Keratinocyte (primary cell): ENCODE results near the gene TMPRSS13.

ENCODE experiments used
- CTCF ChIP-seq, 3 experiments: IDR thresholded peaks in 1 of 3; conservative IDR thresholded peaks in 1 of 3; optimal IDR thresholded peaks in 1 of 3; 2 replicates in 2 of 3; 3 replicates in 1 of 3; pipeline versions ENCODE3 to v1.5.1; 2011; ENCODE audit warnings: low read length in 3 of 3, mild to moderate bottlenecking in 3 of 3, moderate library complexity in 2 of 3, control low read depth in 1 of 3, inconsistent platforms in 1 of 3; ENCODE audit not compliant: insufficient read depth in 2 of 3; ENCODE audit errors: extremely low read depth in 1 of 3
- EZH2 ChIP-seq: IDR thresholded peaks from one replicate; pipeline ENCODE4 v1.6.1; 2012; ENCODE audit warnings: inconsistent platforms, mild to moderate bottlenecking, low read length, moderate library complexity

DNA sequence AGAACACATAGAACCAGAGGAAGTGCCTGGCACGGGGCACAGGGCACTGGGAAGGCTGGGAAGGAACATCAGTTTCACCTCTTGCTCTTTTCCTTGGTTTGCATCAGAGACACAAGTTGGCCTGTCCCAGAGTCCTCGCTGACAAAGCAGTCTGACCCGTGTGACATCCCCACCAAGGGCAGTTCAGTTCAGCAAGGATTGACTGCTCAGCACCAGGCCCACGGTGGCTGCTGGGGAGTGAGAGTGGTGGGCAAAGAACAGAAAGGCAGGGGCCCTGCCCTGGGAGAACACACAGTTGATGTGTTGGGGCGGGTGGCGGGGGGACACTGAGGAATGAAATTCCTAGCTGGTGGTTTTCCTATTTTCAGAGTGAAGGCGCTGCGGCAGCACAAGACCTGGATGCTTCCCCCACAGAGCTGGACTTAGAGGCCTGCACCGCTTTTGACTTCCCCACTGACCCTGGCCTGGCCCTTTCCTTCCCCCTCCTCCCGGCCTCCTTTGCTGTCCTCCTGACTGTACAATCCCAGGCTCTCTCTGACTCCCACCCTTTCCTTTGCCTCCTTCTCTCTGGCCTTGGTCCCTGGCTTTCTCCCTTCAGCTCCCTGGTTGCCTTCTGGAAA lies 2.2 kb upstream of the TMPRSS13 start:
- TF ChIP-seq CTCF (optimal IDR thresholded peaks at IDR 0.05 in 1 of 3, IDR thresholded peaks at IDR 0.05 in 1 of 3, conservative IDR thresholded peaks at IDR 0.05 in 1 of 3; ENCODE audit: extremely low read depth in 1 of 3, insufficient read depth in 2 of 3, low read length in 3 of 3), result no peak
- no peak for TF ChIP-seq EZH2
